Activated effector memory CD4-positive, alpha-beta T cell treated with Interleukin-2 at 50 U/mL for 16 hours (primary cell): ENCODE data around the gene RABEP2.
"Not testable (repeated sequence)": the region's sequence is repeated elsewhere in the genome, so short reads cannot be mapped to it uniquely, and the experiment has no call there.

Experiments
- DNase-seq: peaks from one replicate; pipeline ENCODE4 v3.0.0-alpha.2; 2020

RABEP2 gene

GRCh38 chr16:28878083-28878926, 46.7 kb downstream of the RABEP2 start, which contains the start of gene ATP2A1:
Gene ATP2A1, plus strand, starts transcription at chr16:28878488. Its CDS starts 184 bp downstream, at chr16:28878672.
- DNase-seq: no peak

GRCh38 chr16:28877655-28878000, 47.4 kb downstream of the RABEP2 start:
- no peak for DNase-seq

GRCh38 chr16:28876973-28877654, 47.9 kb downstream of the RABEP2 start:
- no peak for DNase-seq

- DNase-seq: no peak
Observed at GRCh38 chr16:28876019-28876659, 48.9 kb downstream of the RABEP2 start.

- no peak for DNase-seq
Observed at GRCh38 chr16:28875134-28876018, 49.7 kb downstream of the RABEP2 start.

GRCh38 chr16:28874406-28874805, 50.6 kb downstream of the RABEP2 start:
- no peak for DNase-seq

- DNase-seq: peak; percentile 31
Observed at GRCh38 chr16:28873543-28874201, 51.4 kb downstream of the RABEP2 start.

GRCh38 chr16:28872952-28873351, 52.1 kb downstream of the RABEP2 start:
- no peak for DNase-seq

GRCh38 chr16:28869201-28869600, 55.8 kb downstream of the RABEP2 start:
- DNase-seq: no peak

- DNase-seq: not testable (repeated sequence)
Observed at GRCh38 chr16:28867646-28868045, 57.4 kb downstream of the RABEP2 start.

- no peak for DNase-seq
Observed at GRCh38 chr16:28867241-28867640, 57.8 kb downstream of the RABEP2 start.

- no peak for DNase-seq
Observed at GRCh38 chr16:28866454-28866804, 58.6 kb downstream of the RABEP2 start.

GRCh38 chr16:28865722-28866453, 59.1 kb downstream of the RABEP2 start:
- no peak for DNase-seq

GRCh38 chr16:28865001-28865688, 59.9 kb downstream of the RABEP2 start:
- DNase-seq: no peak

- DNase-seq: no peak
Observed at GRCh38 chr16:28863929-28864793, 60.9 kb downstream of the RABEP2 start.

GRCh38 chr16:28859326-28859725, 65.7 kb downstream of the RABEP2 start:
- DNase-seq: no peak

GRCh38 chr16:28858421-28858820, 66.6 kb downstream of the RABEP2 start:
- DNase-seq: no peak
